GM19397 (cell line): ENCODE results near the gene IFIT1B.
A peak's percentile ranks its signal among the peaks of the same experiment; 100 is the strongest.
"Not testable (repeated sequence)": the region's sequence is repeated elsewhere in the genome, so short reads cannot be mapped to it uniquely, and the experiment has no call there.

Experiments
- ATAC-seq: cut with Tn5 transposase; IDR thresholded peaks from one replicate; pipeline ENCODE4 v1.9.1; 2021; ENCODE audit warnings: mild to moderate bottlenecking, moderate library complexity; ENCODE audit not compliant: unreplicated experiment

Gene IFIT1B

GRCh38 chr10:89379103-89379502 is 1.2 kb downstream of the IFIT1B start:
- ATAC-seq, result no peak

GRCh38 chr10:89382757-89383156 is 4.9 kb downstream of the IFIT1B start:
- ATAC-seq, result no peak

DNA sequence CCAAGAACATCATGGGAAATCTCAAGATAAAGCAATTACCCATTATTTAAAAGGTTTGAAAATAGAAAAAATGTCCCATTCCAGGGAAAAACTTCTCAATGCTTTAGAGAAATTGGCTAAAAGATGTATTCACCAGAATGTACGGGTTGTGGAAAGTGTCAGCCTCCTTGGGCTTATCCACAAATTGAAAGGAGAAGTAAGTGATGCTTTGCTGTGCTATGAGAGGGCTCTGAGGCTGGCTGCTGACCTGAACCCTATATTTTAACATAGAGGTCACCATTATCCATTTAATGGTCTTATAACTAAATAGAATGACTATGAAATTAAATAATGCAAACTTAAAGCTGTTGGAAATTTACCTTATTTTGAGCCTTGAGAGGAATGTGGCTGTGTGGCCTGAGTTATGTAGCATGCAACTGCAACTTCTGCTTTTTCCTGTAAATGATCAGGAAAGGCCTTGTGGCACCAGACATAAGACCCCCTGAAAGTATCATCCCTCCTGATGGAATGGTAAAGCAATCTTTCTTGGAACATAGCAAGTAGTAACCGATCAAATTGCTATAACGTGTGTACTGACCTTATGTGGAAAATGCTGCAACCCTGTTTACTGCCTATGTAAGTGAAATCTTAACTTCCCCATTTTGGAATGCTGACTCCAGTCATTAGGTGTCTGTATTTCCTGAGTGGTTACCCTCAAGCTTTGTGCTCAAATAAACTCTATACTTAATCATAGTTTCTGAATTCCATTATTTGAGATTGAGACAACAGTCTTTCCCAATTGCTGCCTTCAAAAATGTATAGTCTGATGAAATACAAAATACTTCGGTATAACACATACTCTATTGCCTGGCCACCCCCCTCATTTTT is 6.9 kb downstream of the IFIT1B start:
- no peak for ATAC-seq

GRCh38 chr10:89388806-89389205 is 10.9 kb downstream of the IFIT1B start:
- no peak for ATAC-seq

DNA sequence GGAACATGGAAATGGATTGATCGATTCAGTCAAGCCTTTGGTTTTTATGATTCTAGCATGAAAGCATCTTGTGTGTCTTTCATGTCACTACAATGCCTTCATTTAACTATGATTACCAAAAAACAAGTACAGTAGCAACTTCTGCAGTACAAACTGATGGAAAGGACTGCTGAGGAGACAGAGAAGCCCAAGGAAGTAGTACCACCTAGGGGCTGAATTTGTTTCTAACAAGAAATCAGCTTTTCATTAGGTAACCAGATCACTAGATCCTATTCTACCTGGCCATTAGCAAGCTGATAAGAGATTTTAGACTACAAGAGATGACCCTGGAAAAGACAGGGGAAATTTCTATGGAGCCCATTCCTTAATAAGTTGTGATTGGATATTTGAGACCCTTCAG is 11.4 kb downstream of the IFIT1B start:
- ATAC-seq, result no peak

GRCh38 chr10:89390476-89391225 is 12.8 kb downstream of the IFIT1B start:
- no peak for ATAC-seq

DNA sequence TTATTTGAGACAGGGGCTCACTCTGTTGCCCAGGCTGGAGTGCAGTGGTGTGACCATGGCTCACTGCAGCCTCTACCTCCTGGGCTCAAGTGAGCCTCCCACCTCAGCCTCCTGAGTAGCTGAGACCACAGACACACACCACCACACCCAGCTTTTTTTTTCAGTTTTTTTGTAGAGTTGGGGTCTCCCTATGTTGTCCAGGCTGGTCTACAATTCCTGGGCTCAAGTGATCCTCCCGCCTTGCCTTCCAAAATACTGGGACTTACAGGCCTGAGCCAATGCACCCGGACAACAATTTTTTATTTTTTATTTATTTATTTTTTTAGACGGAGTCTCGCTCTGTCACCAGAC is 13.3 kb downstream of the IFIT1B start:
- not testable (repeated sequence) for ATAC-seq

DNA sequence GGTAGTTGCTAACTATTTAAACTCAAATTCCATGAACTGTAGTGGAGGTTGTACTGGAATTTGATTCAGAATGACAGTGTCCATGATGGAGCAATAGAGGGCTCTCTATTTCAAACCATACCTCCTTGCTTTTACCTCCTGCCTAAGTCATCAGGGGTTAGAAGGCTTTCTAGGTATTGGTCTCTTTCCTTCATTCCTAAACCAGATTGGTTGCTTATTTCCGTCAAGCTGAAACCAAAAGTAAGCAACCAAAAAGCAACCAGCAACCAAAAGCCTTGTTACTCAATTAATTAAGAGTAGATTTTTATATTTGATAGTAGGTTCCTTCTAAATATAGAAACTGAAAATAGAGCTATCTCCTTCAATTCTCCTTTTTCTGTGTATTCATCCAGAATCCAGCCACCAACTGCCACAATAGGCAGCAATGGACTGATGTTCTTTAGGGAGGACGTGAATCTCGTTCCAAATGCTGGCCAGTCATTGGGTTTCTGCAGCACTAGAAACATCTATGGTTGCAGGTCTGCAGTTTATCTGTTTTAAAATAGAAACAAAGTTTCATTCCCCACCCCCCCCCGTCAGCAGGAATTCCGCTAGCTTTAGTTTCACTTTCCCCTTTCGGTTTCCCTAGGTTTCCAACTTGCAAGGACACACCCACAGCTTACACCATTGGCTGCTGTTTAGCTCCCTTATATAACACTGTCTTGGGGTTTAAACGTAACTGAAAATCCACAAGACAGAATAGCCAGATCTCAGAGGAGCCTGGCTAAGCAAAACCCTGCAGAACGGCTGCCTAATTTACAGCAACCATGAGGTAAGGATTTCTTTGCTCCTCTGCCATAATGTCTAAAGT is 14.3 kb downstream of the IFIT1B start, which contains the start of gene IFIT1:
Gene IFIT1 (plus strand): TSS at position 717 of the 850 bp plus-strand sequence. CDS start 90 bp downstream, at position 807.
- ATAC-seq, result peak; percentile 74

DNA sequence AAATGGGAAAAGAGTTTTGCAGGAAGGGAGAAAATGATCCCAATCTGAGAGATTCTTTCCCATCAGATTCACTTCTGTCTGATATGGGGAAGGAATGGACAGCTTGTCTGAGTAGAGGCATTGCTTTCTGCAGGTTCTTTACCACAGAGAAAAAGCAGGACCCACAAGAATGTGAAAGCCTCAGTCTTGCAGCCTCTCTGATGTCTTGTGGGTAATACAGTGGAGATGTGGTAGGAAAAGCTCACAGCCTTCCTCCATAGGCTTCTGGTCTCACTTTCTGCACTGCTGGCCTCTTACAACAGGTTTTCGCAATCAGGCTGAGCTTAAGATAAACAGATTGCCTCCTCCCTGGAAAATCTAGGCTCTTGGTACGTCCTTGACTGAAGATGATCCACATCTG is 15.1 kb downstream of the IFIT1B start:
- peak; percentile 31 for ATAC-seq

- no peak for ATAC-seq
Observed at GRCh38 chr10:89393898-89394297, 16.0 kb downstream of the IFIT1B start.

DNA sequence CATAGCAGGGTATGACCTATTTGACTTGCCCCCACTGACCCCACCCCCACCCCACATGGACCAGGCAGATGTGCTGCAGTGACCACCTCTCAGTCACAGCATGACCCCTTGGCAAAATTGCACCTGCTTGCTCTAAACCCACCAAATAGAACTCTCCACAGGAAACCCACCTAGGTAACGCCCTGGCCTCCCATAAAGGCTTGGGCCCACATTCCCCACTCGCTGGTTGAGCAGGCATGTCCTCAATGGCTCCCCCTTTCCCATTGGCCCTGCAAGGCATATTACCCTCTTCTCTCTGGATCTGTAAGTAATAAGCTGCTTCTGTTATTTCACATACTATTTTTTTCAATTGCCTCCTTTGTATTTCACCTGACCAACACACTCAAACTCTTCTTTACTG is 17.3 kb downstream of the IFIT1B start:
- ATAC-seq, result no peak

DNA sequence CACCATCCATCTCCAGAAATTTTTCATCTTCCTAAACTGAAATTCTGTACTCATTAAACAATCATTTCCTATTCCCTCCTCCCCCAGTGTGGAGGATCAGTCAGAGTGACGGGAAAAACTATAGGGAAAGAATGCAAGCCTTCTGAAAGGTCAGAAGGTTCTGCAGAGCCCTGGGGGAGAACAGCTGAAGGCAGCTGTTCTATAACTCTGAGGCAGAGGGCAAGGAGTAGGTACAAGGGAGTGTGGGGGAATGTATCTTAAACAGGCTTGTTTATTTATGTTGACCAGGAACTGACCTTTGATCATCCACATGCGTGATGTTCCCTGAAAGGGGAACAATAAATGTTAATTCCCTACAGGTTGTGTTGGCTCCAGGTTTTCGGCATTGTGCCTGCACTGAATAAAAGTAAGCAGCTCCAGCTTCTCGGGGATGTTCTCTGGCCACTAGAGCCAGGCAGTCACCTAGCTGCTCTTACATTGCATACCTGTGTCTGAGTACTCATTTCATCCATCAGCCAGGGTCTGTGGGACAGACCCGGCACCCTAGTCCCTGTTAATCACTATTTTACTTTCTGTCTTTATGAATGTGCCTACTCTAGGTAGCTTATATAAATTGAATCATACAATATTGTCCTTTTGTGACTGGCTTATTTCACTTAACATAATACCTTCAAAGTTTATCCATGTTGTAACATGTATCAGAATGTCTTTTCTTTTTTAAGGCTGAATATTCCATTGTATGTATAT is 20.3 kb downstream of the IFIT1B start:
- no peak for ATAC-seq

DNA sequence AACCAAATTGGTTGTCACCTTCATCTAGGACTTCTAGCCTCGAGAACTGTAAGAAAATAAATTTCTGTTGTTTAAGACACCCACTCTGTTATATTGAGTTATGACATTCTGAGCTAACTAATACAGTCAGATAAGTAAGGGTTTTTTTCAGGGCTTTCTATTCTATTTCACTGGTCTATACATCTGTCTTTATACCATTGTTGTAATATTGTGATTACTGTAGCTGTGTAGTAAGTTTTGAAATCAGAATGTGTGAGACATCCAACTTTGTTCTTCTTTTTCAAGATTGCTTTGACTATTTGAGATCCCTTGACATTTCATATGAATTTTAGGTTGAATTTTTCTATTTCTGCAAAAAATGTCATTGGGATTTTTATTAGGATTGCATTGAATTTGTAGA is 22.1 kb downstream of the IFIT1B start:
- no peak for ATAC-seq

DNA sequence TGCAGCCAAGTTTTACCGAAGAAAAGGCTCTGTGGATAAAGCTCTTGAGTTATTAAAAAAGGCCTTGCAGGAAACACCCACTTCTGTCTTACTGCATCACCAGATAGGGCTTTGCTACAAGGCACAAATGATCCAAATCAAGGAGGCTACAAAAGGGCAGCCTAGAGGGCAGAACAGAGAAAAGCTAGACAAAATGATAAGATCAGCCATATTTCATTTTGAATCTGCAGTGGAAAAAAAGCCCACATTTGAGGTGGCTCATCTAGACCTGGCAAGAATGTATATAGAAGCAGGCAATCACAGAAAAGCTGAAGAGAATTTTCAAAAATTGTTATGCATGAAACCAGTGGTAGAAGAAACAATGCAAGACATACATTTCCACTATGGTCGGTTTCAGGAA is 25.2 kb downstream of the IFIT1B start:
- no peak for ATAC-seq

- no peak for ATAC-seq
Observed at GRCh38 chr10:89404104-89405047, 26.5 kb downstream of the IFIT1B start.

DNA sequence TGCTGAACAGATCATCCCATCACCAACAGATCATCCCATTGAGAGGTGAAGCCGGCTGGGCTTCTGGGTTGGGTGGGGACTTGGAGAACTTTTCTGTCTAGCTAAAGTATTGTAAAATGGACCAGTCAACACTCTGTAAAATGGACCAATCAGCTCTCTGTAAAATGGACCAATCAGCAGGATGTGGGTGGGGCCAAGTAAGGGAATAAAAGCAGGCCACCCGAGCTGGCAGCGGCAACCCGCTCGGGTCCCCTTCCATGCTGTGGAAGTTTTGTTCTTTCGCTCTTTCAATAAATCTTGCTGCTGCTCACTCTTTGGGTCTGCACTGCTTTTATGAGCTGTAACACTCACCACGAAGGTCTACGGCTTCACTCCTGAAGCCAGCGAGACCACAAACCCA is 28.3 kb downstream of the IFIT1B start:
- ATAC-seq, result not testable (repeated sequence)

DNA sequence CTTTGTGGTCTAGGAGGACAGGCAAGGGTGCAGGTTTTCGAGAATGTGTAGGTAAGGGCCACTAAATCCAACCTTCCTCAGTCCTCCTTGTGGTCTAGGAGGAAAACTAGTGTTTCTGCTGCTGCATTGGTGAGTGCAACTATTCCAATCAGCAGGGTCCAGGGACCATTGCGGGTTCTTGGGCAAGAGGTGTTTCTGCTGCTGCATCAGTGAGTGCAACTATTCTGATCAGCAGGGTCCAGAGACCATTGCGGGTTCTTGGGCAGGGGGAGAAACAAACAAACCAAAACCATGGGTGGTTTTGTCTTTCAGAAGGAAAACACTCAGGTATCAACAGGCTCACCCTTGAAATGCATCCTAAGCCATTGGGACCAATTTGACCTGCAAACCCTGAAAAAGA is 29.9 kb downstream of the IFIT1B start:
- ATAC-seq, result not testable (repeated sequence)

- ATAC-seq, result not testable (repeated sequence)
Observed at GRCh38 chr10:89409282-89409681, 31.4 kb downstream of the IFIT1B start.

GRCh38 chr10:89410551-89410950 is 32.7 kb downstream of the IFIT1B start:
- not testable (repeated sequence) for ATAC-seq
